Fibroblast of lung (primary cell): Measurements from ENCODE around the gene ST6GALNAC3. TPM values are rescaled to one million over a fixed set of nuclear protein-coding genes. Genes with fewer than 3 reads are reported as not detected.

ENCODE experiments used
- DNase-seq, 2 donors: peaks; one replicate each; pipeline versions ENCODE4 v3.0.0 to v3.0.0-alpha.2; 2010; ENCODE audit warnings: low read depth in 2 of 2
- H2AFZ ChIP-seq: 2 replicates; pipeline ENCODE4 v1.5.1; 2012; ENCODE audit warnings: low read length, control low read depth, inconsistent platforms
- H3K27ac ChIP-seq: 2 replicates; pipeline ENCODE4 v1.5.1; 2011; ENCODE audit warnings: low read length, control low read depth; ENCODE audit not compliant: insufficient read depth
- H3K27me3 ChIP-seq: 2 replicates; pipeline ENCODE4 v1.5.1; 2011; ENCODE audit warnings: mild to moderate bottlenecking, low read length; ENCODE audit not compliant: control insufficient read depth, insufficient read depth
- H3K36me3 ChIP-seq: 2 replicates; pipeline ENCODE4 v1.5.1; 2011; ENCODE audit warnings: low read length; ENCODE audit not compliant: control insufficient read depth, insufficient read depth
- H3K4me1 ChIP-seq: 2 replicates; pipeline ENCODE4 v1.5.1; 2011; ENCODE audit warnings: low read length; ENCODE audit not compliant: control insufficient read depth, insufficient read depth; ENCODE audit errors: extremely low read depth
- H3K4me2 ChIP-seq: 2 replicates; pipeline ENCODE4 v1.5.1; 2011; ENCODE audit warnings: low read length, control low read depth; ENCODE audit not compliant: insufficient read depth; ENCODE audit errors: extremely low read depth
- H3K4me3 ChIP-seq, 4 experiments: fragments of 200-600 bp in 1 of 4; sonication (generic) in 1 of 4; replicated peaks in 1 of 4; 2 replicates each; pipeline ENCODE4 v1.5.1; 2011 to 2016; ENCODE audit warnings: low read length in 4 of 4, low read depth in 3 of 4, mild to moderate bottlenecking in 3 of 4, control low read depth in 2 of 4, inconsistent platforms in 1 of 4, mixed read lengths in 1 of 4; ENCODE audit not compliant: insufficient read depth in 1 of 4; ENCODE audit errors: control extremely low read depth in 1 of 4
- H3K79me2 ChIP-seq: 2 replicates; pipeline ENCODE4 v1.5.1; 2012; ENCODE audit warnings: mild to moderate bottlenecking, low read length, inconsistent platforms; ENCODE audit not compliant: control insufficient read depth, insufficient read depth
- H3K9ac ChIP-seq: 2 replicates; pipeline ENCODE4 v1.5.1; 2011; ENCODE audit warnings: mild to moderate bottlenecking, low read length, control low read depth; ENCODE audit not compliant: insufficient read depth
- H3K9me3 ChIP-seq: 2 replicates; pipeline ENCODE4 v1.5.1; 2012; ENCODE audit warnings: low read depth, low read length; ENCODE audit not compliant: control insufficient read depth, insufficient read depth
- H4K20me1 ChIP-seq: 2 replicates; pipeline ENCODE4 v1.5.1; 2011; ENCODE audit warnings: low read length; ENCODE audit not compliant: control insufficient read depth, insufficient read depth; ENCODE audit errors: extremely low read depth
- CTCF ChIP-seq, 2 donors: IDR thresholded peaks in 1 of 2; conservative IDR thresholded peaks in 1 of 2; 1 replicate in 1 of 2; 2 replicates in 1 of 2; pipeline ENCODE4 v1.5.1; 2011 to 2012; ENCODE audit warnings: low read length in 2 of 2, control low read depth in 1 of 2, inconsistent platforms in 1 of 2, low read depth in 1 of 2, mild to moderate bottlenecking in 1 of 2
- EZH2 ChIP-seq: IDR thresholded peaks from 2 replicates; pipeline ENCODE4 v1.5.1; 2012; ENCODE audit warnings: low read length, control low read depth, mild to moderate bottlenecking; ENCODE audit errors: missing control alignments
- polyA plus RNA-seq, 2 donors: library from polyadenylated mRNA; depleted of rRNA in 1 of 2; stranded (reverse) in 1 of 2; unstranded in 1 of 2; fragments of >200 nt; gene quantifications; 2 replicates each; pipeline ENCODE4 v1.2.1, GENCODE V29; 2011 to 2012; ENCODE audit warnings: missing spikeins in 1 of 2
- total RNA-seq: library from RNA; depleted of rRNA; stranded (reverse); fragments of >200 nt; gene quantifications from 2 replicates; pipeline ENCODE4 v1.2.1, GENCODE V29; 2014

The ST6GALNAC3 gene
- total and polyA plus RNA-seq, 2 donors (not counting 1 experiment from before 2014, with no cell fraction given): 0.34 to 0.66 TPM

DNA sequence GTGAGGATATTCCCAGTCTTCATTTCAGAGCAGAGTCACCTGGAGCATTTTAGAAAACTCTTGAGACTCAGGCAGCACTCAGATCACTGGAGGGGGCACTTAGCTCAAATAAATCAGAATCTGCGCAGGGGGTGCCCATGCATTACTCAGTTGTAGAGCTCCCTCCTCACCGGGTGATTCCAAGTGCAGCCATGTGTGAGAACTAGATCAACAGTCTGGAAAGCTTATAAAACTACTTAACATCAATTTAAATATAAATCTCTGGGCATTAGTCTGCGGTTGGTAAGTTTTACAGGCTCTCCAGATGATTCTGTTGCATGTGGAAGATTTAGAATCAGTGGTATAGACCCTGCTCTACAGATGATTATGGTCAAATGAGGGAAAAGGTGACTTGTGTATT lies 128.6 kb downstream of the ST6GALNAC3 start:
- H3K27me3 ChIP-seq: no peaks in the 10 kb centered on the region
- no peaks in the 10 kb centered on the region for H4K20me1 ChIP-seq
- no peak for TF ChIP-seq CTCF (conservative IDR thresholded peaks at IDR 0.05 in 1 of 2, IDR thresholded peaks at IDR 0.05 in 1 of 2; ENCODE audit: low read depth in 1 of 2, low read length in 2 of 2)
- TF ChIP-seq EZH2: no peak
- H3K36me3 ChIP-seq: no peaks in the 10 kb centered on the region
- no peak overlapping the region for H3K9ac ChIP-seq
- DNase-seq: no peak
- no peaks in the 10 kb centered on the region for H3K4me1 ChIP-seq
- no peaks in the 10 kb centered on the region for H3K9me3 ChIP-seq
- no peaks in the 10 kb centered on the region for H3K79me2 ChIP-seq
- H3K4me3 ChIP-seq: no peak overlapping the region
- H3K27ac ChIP-seq: no peak overlapping the region
- H3K4me2 ChIP-seq: no peak overlapping the region
- no peak overlapping the region for H2AFZ ChIP-seq

- H4K20me1 ChIP-seq: no peaks in the 10 kb centered on the region
- no peak overlapping the region for H3K4me3 ChIP-seq
- no peak overlapping the region for H2AFZ ChIP-seq
- H3K4me2 ChIP-seq: no peak overlapping the region
- no peaks in the 10 kb centered on the region for H3K27me3 ChIP-seq
- no peak overlapping the region for H3K9ac ChIP-seq
- no peaks in the 10 kb centered on the region for H3K4me1 ChIP-seq
- TF ChIP-seq CTCF (conservative IDR thresholded peaks at IDR 0.05 in 1 of 2, IDR thresholded peaks at IDR 0.05 in 1 of 2; ENCODE audit: low read depth in 1 of 2, low read length in 2 of 2) (no peak), EZH2 (no peak)
- no peak overlapping the region for H3K27ac ChIP-seq
- H3K36me3 ChIP-seq: no peaks in the 10 kb centered on the region
- H3K79me2 ChIP-seq: no peaks in the 10 kb centered on the region
- H3K9me3 ChIP-seq: no peaks in the 10 kb centered on the region
- DNase-seq: no peak
Measured at GRCh38 chr1:76209238-76209637, 134.7 kb downstream of the ST6GALNAC3 start.

DNA sequence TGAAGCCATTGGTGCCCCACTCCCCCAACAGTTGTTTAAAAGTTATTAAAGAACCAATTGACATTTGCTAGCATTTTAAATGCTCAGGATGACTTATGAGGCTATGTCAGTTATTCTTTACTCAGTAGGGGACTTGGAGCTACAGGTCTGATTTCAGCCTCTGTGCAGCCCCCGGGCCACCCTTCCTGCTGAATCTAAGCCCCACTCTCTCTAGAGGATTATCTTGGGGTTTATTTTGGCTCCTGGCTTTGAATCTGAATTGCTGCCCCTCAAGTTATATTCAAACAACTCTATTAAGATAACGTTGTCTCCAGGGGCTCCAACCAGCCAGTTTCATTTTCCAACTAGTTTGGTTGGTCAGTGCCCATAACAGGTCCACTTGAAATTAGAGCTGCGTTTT lies 135.1 kb downstream of the ST6GALNAC3 start:
- H3K9me3 ChIP-seq: no peaks in the 10 kb centered on the region
- TF ChIP-seq CTCF (conservative IDR thresholded peaks at IDR 0.05 in 1 of 2, IDR thresholded peaks at IDR 0.05 in 1 of 2; ENCODE audit: low read depth in 1 of 2, low read length in 2 of 2) (no peak), EZH2 (no peak)
- H3K36me3 ChIP-seq: no peaks in the 10 kb centered on the region
- no peak overlapping the region for H3K4me3 ChIP-seq
- no peak overlapping the region for H3K27ac ChIP-seq
- DNase-seq: no peak
- H3K27me3 ChIP-seq: no peaks in the 10 kb centered on the region
- no peaks in the 10 kb centered on the region for H4K20me1 ChIP-seq
- H3K9ac ChIP-seq: no peak overlapping the region
- no peaks in the 10 kb centered on the region for H3K79me2 ChIP-seq
- no peak overlapping the region for H2AFZ ChIP-seq
- H3K4me2 ChIP-seq: no peak overlapping the region
- H3K4me1 ChIP-seq: no peaks in the 10 kb centered on the region
